Measurements from ENCODE around the gene PTTG1IP.

- no peak for TF ChIP-seq CTCF (IDR thresholded peaks at IDR 0.05)
- TF ChIP-seq POLR2A (IDR thresholded peaks at IDR 0.05) = no peak
These were observed 48.4 kb upstream of the PTTG1IP start for GRCh38 chr21:44921928-44922327.
